HEK293 (cell line): Measurements from ENCODE around the gene FAM83E.

ENCODE experiments used
- KLF8 ChIP-seq: fragments of 450-650 bp; formaldehyde crosslinking; IDR thresholded peaks from 2 replicates; pipeline ENCODE4 v1.5.1; 2016; ENCODE audit warnings: missing biosample characterization, missing genetic modification characterization
- YY1 ChIP-seq: fragments of 450-650 bp; formaldehyde crosslinking; IDR thresholded peaks from 2 replicates; pipeline ENCODE4 v1.5.1; 2018; ENCODE audit warnings: missing biosample characterization, missing genetic modification characterization
- ZNF530 ChIP-seq: fragments of 450-650 bp; formaldehyde crosslinking; IDR thresholded peaks from 2 replicates; pipeline ENCODE4 v1.5.1; 2016; ENCODE audit warnings: low read depth, missing biosample characterization, missing genetic modification characterization
- ZNF585B ChIP-seq: fragments of 450-650 bp; formaldehyde crosslinking; IDR thresholded peaks from 2 replicates; pipeline ENCODE4 v1.5.1; 2016; ENCODE audit warnings: missing biosample characterization, missing genetic modification characterization
- ZSCAN16 ChIP-seq: fragments of 450-650 bp; formaldehyde crosslinking; IDR thresholded peaks from 2 replicates; pipeline ENCODE4 v1.5.1; 2016; ENCODE audit warnings: missing biosample characterization, missing genetic modification characterization
- TF ChIP-seq, protein P1 (sequence below): fragments of 450-650 bp; formaldehyde crosslinking; IDR thresholded peaks from 2 replicates; pipeline ENCODE4 v1.5.1; 2016; ENCODE audit warnings: missing biosample characterization, missing genetic modification characterization
- TF ChIP-seq, protein P2 (sequence below): fragments of 450-650 bp; formaldehyde crosslinking; IDR thresholded peaks from 2 replicates; pipeline ENCODE4 v1.5.1; 2016; ENCODE audit warnings: missing biosample characterization, missing genetic modification characterization
- TF ChIP-seq, protein P3 (sequence below): IDR thresholded peaks from 2 replicates; pipeline ENCODE4 v1.6.1; 2011; ENCODE audit warnings: mild to moderate bottlenecking, low read depth, low read length, borderline replicate concordance

DNA sequence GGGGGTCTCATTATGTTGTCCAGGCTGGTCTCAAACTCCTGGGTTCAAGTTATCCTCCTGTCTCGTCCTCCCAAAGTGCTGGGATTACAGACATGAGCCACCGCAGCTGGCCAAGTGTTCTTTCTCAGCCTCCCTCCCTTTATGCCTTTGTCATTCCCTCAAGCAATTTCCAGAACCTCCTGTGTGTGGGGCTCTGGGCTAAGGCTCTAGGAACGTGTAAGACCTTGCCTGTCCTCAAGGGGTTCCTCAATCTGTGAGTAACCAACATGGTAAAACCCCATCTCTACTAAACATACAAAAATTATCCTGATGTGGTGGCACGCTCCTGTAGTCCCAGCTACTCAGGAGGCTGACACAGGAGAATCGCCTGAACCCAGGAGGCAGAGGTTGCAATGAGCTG is 23.9 kb downstream of the FAM83E start:
- TF ChIP-seq YY1 (tag by site-specific recombination) (no peak), KLF8 (no peak), ZNF530 (no peak), ZSCAN16 (tag by site-specific recombination) (no peak), ZNF585B (no peak)
- TF ChIP-seq, protein P1, sequence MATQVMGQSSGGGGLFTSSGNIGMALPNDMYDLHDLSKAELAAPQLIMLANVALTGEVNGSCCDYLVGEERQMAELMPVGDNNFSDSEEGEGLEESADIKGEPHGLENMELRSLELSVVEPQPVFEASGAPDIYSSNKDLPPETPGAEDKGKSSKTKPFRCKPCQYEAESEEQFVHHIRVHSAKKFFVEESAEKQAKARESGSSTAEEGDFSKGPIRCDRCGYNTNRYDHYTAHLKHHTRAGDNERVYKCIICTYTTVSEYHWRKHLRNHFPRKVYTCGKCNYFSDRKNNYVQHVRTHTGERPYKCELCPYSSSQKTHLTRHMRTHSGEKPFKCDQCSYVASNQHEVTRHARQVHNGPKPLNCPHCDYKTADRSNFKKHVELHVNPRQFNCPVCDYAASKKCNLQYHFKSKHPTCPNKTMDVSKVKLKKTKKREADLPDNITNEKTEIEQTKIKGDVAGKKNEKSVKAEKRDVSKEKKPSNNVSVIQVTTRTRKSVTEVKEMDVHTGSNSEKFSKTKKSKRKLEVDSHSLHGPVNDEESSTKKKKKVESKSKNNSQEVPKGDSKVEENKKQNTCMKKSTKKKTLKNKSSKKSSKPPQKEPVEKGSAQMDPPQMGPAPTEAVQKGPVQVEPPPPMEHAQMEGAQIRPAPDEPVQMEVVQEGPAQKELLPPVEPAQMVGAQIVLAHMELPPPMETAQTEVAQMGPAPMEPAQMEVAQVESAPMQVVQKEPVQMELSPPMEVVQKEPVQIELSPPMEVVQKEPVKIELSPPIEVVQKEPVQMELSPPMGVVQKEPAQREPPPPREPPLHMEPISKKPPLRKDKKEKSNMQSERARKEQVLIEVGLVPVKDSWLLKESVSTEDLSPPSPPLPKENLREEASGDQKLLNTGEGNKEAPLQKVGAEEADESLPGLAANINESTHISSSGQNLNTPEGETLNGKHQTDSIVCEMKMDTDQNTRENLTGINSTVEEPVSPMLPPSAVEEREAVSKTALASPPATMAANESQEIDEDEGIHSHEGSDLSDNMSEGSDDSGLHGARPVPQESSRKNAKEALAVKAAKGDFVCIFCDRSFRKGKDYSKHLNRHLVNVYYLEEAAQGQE (tag by site-specific recombination): no peak
- TF ChIP-seq, protein P2, sequence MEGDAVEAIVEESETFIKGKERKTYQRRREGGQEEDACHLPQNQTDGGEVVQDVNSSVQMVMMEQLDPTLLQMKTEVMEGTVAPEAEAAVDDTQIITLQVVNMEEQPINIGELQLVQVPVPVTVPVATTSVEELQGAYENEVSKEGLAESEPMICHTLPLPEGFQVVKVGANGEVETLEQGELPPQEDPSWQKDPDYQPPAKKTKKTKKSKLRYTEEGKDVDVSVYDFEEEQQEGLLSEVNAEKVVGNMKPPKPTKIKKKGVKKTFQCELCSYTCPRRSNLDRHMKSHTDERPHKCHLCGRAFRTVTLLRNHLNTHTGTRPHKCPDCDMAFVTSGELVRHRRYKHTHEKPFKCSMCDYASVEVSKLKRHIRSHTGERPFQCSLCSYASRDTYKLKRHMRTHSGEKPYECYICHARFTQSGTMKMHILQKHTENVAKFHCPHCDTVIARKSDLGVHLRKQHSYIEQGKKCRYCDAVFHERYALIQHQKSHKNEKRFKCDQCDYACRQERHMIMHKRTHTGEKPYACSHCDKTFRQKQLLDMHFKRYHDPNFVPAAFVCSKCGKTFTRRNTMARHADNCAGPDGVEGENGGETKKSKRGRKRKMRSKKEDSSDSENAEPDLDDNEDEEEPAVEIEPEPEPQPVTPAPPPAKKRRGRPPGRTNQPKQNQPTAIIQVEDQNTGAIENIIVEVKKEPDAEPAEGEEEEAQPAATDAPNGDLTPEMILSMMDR (tag by site-specific recombination): peak; percentile 51; the same call in 1 of the 2 replicates
- TF ChIP-seq, protein P3, sequence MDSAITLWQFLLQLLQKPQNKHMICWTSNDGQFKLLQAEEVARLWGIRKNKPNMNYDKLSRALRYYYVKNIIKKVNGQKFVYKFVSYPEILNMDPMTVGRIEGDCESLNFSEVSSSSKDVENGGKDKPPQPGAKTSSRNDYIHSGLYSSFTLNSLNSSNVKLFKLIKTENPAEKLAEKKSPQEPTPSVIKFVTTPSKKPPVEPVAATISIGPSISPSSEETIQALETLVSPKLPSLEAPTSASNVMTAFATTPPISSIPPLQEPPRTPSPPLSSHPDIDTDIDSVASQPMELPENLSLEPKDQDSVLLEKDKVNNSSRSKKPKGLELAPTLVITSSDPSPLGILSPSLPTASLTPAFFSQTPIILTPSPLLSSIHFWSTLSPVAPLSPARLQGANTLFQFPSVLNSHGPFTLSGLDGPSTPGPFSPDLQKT: no peak
